Measurements from ENCODE around the gene GBA2. TPM values are rescaled to one million over a fixed set of nuclear protein-coding genes. Genes with fewer than 3 reads are reported as not detected.

The GBA2 gene
- total and polyA plus RNA-seq, 11 donors = 52.1 to 96.2 (median 65.5) TPM

DNA sequence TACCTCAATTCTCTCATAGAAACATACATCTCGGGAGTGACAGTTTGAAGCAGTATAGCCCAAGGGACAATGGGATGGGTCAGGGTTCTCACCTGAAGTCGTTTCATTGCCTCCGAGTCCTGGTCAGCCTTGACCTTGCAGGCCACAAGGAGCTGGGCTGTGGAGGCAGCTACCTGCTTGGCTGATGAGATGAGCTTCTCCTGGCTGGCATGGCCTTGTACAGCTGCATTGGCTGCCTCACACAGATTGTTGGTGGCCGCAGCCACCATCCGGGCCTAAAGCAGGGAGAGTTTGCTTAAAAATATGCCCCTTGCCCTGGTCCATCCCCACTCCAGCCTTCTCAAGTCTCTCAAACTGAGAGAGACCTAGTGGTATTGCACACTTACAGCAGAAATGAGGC is 50.8 kb downstream of the GBA2 start:
- peak overlapping the region in 1 of 12 donors; percentile 98 for H3K27ac ChIP-seq
- H3K9me3 ChIP-seq = no peaks in the 10 kb centered on the region
- 87 to 93% (median 89%) methylated on average over 4 to 5 of the region's 5 CpGs for WGBS, 4 donors
- peaks cover 0 to 12% (median 4%) of the 10 kb centered on the region in 12 donors for H3K4me1 ChIP-seq
- DNase-seq = peak in 2 of 5 donors; percentile 20 to 22
- no peak overlapping the region for H3K4me3 ChIP-seq
- H3K36me3 ChIP-seq = peaks cover 2 to 83% (median 76%) of the 10 kb centered on the region in 9 donors
- TF ChIP-seq, protein P1, sequence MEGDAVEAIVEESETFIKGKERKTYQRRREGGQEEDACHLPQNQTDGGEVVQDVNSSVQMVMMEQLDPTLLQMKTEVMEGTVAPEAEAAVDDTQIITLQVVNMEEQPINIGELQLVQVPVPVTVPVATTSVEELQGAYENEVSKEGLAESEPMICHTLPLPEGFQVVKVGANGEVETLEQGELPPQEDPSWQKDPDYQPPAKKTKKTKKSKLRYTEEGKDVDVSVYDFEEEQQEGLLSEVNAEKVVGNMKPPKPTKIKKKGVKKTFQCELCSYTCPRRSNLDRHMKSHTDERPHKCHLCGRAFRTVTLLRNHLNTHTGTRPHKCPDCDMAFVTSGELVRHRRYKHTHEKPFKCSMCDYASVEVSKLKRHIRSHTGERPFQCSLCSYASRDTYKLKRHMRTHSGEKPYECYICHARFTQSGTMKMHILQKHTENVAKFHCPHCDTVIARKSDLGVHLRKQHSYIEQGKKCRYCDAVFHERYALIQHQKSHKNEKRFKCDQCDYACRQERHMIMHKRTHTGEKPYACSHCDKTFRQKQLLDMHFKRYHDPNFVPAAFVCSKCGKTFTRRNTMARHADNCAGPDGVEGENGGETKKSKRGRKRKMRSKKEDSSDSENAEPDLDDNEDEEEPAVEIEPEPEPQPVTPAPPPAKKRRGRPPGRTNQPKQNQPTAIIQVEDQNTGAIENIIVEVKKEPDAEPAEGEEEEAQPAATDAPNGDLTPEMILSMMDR (IDR thresholded peaks at IDR 0.05) = no peak
- TF ChIP-seq POLR2A (IDR thresholded peaks at IDR 0.05) = no peak
- ATAC-seq = no peak
- H3K27me3 ChIP-seq = no peaks in the 10 kb centered on the region
- intact Hi-C loops (cut with DNase I) = loop anchor here in 4 of 10 donors (5.0 to 10.0 kb wide), 3 partner anchors 34 to 93 kb away; partner anchors contain the start of genes CREB3 (in 1 of the 4), TESK1 (in 1 of the 4) and TLN1 (in 1 of the 4)

DNA sequence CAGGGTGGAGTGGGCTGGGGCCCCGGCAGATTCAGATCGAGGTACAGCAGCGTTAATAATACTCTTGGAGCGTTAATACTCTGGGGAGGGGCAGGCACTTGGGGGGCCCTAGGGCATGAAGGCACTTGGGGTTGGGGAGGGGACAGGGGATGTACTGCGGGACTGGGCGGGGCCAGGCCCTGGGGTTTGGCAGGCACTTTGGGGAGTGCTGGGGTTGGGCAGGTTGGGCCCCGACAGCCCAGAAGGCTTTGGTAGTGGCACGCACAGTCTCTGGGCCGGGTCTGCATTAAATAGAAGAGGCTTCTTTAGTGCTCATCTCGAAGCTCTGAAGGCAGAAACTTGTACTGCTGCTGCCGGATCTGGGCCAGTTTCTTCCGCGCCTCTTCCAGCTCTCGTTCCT is 51.5 kb downstream of the GBA2 start:
- ATAC-seq = peak in 1 of 4 donors; percentile 3
- Histone ChIP-seq H3K27ac (peak overlapping the region in 1 of 12 donors; percentile 98), H3K9me3 (no peaks in the 10 kb centered on the region), H3K36me3 (peaks cover 2 to 76% (median 68%) of the 10 kb centered on the region in 9 donors), H3K4me1 (peaks cover 0 to 12% (median 4%) of the 10 kb centered on the region in 12 donors), H3K27me3 (no peaks in the 10 kb centered on the region), H3K4me3 (no peak overlapping the region)
- 78 to 82% (median 79%) methylated on average over 12 to 14 of the region's 14 CpGs for WGBS, 4 donors
- TF ChIP-seq, protein P1 (IDR thresholded peaks at IDR 0.05) = no peak
- peak in 2 of 5 donors; percentile 18 to 21 for DNase-seq
- intact Hi-C loops (cut with DNase I) = loop anchor here in 4 of 10 donors (5.0 to 10.0 kb wide), 3 partner anchors 35 to 93 kb away; partner anchors contain the start of genes CREB3 (in 1 of the 4), TESK1 (in 1 of the 4) and TLN1 (in 1 of the 4)

DNA sequence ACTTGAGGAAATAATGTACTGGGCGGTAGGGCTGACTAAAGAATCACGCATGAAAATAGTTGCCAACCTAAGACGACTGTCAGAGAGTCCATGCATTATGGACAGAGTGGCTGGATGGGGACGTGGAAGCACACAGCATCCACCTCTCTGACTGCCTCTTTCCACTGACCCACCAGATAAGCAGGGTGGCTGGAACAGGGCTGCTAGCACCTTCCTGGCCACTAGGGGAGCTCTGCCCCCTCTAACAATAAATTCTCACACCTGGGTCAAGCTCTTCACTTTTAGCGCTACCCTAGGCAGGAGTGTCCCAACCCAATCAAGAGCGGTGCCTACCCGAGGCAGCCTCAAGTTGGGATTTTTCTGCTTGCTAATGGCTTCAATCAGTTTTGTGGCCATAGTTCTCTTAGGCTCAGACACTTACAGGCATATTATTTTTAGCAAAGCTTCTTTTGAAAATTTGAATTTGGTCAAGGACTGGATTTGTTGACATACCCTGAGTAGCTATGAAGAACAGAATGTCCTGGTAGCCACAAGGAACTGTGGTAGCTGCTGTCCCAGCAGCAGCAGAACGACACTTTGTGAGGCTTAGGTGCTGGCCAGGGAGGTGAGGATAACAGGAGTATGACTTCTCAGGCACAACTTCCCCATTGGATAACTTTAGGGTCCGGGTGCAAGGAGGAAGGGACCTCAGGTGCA is 52.4 kb downstream of the GBA2 start:
- peak; percentile 49 to 75 (median 73) for ATAC-seq
- 38 to 43% (median 40%) methylated on average over 9 of the region's 9 CpGs for WGBS, 4 donors
- DNase-seq = peak in 4 of 5 donors; percentile 44 to 59 (median 54)
- Histone ChIP-seq H3K9me3 (no peaks in the 10 kb centered on the region), H3K36me3 (peaks cover 2 to 68% (median 60%) of the 10 kb centered on the region in 9 donors), H3K27me3 (no peaks in the 10 kb centered on the region), H3K4me3 (no peak overlapping the region), H3K4me1 (peaks cover 0 to 13% (median 5%) of the 10 kb centered on the region in 12 donors), H3K27ac (peak overlapping the region in 4 of 12 donors; percentile 14 to 98 (median 24))
- intact Hi-C loops (cut with DNase I) = loop anchor here in 4 of 10 donors (5.0 to 10.0 kb wide), 3 partner anchors 34 to 92 kb away; partner anchors contain the start of genes CREB3 (in 1 of the 4), TESK1 (in 1 of the 4) and TLN1 (in 1 of the 4)
- TF ChIP-seq, protein P1 (IDR thresholded peaks at IDR 0.05) = peak; percentile 82 to 94 (median 88)
- no peak for TF ChIP-seq POLR2A (IDR thresholded peaks at IDR 0.05)

DNA sequence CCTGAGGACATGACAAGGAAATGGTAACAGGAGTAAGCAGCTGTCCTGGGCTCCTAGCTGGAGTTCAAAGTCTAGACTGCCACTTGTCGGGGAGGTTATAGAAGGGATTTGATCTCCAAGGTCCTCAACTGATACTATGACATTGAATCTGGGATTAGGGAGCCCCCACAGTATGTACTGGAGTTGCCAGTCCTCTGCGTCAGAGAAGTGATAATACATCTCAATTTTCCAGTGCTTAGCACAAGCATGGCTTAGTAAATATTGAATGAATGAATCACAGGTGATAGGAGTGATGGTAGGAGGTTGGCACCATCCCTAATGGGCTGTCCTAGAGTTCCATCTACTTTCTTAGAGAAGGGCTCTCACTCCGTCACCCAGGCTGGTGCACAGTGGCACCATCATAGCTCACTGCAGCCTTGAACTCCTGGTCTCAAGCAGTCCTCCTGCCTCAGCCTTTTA is 53.1 kb downstream of the GBA2 start:
- TF ChIP-seq, protein P1 (IDR thresholded peaks at IDR 0.05) = no peak

More for the DNA sequence above, 53.1 kb downstream of the GBA2 start:
- ATAC-seq = peak in 1 of 4 donors; percentile 4
- Histone ChIP-seq H3K9me3 (no peaks in the 10 kb centered on the region), H3K36me3 (peaks cover 2 to 61% (median 53%) of the 10 kb centered on the region in 9 donors), H3K27me3 (no peaks in the 10 kb centered on the region), H3K27ac (peak overlapping the region in 3 of 12 donors; percentile 14 to 98 (median 28)), H3K4me3 (no peak overlapping the region), H3K4me1 (peaks cover 0 to 16% (median 8%) of the 10 kb centered on the region in 12 donors)
- peak in 1 of 5 donors; percentile 23 for DNase-seq
- intact Hi-C loops (cut with DNase I) = loop anchor here in 4 of 10 donors (5.0 to 10.0 kb wide), 3 partner anchors 34 to 91 kb away; partner anchors contain the start of genes CREB3 (in 1 of the 4), TESK1 (in 1 of the 4) and TLN1 (in 1 of the 4)
- WGBS, 4 donors = 89 to 95% (median 93%) methylated on average over 3 of the region's 3 CpGs

All from heart left ventricle (tissue), 16 donors.